Left renal pelvis (tissue), 4 donors: Measurements from ENCODE around the gene LYPD8. TPM values are rescaled to one million over a fixed set of nuclear protein-coding genes. Genes with fewer than 3 reads are reported as not detected.
A peak's percentile ranks its signal among the peaks of the same experiment; 100 is the strongest.

Source experiments
- DNase-seq, 4 donors: peaks; one replicate each; pipeline ENCODE4 v3.0.0-alpha.2; 2013; ENCODE audit warnings: low read depth in 4 of 4, low spot score in 3 of 4
- polyA plus RNA-seq, 4 donors: library from polyadenylated mRNA; unstranded; fragments of 120-200 nt; gene quantifications; one replicate each; pipeline ENCODE4 v1.2.1, GENCODE V29; 2013; ENCODE audit not compliant: insufficient read length in 4 of 4

Gene LYPD8
- polyA plus RNA-seq, 4 donors, result not detected

GRCh38 chr1:248759644-248760043 is 4.1 kb upstream of the LYPD8 start:
- DNase-seq, result no peak

DNA sequence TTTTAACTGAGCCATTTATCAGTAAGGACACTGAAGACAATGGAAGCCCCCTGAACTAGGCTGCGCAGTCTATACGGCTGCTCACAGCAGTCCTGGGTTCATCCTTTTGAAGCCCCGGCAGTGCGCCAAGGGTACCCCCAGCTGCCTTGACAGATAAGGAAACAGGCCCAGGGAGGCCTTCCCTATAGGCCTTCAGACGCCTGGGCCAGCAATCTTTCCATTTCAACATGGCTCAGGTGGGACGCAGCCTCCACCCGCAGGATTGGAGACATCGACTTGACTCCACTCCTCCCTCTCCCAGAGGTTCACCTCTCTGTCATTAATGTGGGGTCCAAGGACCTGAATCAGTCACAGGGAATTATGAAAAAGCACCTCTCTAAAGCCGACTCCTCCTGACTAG is 2.8 kb upstream of the LYPD8 start:
- DNase-seq, result no peak

- DNase-seq, result no peak
Observed at GRCh38 chr1:248757784-248758195, 2.2 kb upstream of the LYPD8 start.

GRCh38 chr1:248756636-248757035 is 1.1 kb upstream of the LYPD8 start:
- DNase-seq, result no peak

DNA sequence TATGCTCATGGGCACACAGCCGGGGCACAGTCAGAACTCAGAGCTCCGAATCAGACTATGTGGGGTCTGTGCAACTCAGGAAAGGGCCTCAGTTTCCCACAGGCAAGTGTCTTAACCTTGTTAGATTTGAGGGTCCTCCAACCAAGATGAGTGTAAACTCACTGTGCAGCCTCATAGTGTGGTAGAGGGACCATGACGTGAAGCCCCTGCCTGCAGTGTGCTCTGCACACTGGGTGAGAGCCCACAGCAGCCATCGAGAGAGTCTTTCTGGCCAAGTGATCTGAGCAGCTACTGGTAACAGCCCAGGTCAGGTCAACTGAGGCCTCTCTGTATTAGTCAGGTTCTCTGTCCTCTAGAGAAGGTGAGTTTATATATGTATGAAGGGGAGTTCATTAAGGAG is 592 bp upstream of the LYPD8 start:
- DNase-seq, result no peak

DNA sequence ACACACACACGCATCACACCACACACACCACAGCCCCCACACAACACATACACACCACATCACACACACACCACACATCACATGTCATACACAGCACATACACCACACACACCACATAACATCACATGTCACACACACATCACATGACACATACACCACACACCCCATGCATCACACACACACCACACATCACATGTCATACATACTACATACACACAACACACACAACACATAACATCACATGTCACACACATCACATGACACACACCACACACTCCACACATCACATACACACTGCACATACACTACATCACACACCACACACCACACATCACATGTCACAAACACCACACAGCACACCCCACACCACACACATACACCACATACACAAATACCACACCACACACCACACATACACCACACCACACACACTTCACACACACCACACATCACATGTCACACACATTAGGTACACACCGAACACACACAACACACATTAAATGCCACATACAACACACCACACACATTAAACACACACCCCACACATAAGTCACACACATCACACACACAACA is 1.8 kb downstream of the LYPD8 start:
- DNase-seq, result no peak

GRCh38 chr1:248753029-248753594 is 2.4 kb downstream of the LYPD8 start:
- DNase-seq, result no peak

DNA sequence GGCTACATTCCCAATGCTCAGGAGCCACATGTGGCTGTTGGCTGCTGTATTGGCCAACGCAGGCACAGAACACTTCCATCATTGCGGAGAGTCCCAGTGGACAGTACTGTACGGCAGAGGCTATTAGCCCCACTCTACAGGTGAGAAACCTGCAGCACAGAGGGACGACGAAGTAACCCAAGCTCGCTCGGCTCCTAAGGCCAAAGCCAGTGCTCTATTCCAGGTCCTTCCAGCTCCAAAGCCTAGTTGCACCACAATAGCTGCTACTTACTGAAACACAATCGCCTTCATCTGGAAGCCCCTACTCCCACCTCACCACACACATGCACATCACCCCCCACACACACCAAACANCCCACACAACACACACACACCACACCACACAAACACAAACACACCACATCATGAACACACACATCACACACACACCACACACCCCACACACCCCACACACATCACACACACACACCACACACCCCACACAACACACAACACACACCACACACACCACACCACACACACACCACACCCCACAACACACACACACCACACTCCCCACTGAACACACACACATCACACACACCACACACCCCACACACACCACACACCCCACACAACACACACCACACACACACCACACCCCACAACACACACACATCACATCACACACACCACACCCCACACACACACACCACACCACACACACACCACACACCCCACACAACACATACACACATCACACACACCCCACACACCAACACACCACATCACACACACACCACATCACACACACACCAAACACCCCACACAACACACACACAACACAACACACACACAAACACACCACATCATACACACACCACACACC is 3.2 kb downstream of the LYPD8 start:
- no peak for DNase-seq

- no peak for DNase-seq
Observed at GRCh38 chr1:248751635-248752034, 3.9 kb downstream of the LYPD8 start.

DNA sequence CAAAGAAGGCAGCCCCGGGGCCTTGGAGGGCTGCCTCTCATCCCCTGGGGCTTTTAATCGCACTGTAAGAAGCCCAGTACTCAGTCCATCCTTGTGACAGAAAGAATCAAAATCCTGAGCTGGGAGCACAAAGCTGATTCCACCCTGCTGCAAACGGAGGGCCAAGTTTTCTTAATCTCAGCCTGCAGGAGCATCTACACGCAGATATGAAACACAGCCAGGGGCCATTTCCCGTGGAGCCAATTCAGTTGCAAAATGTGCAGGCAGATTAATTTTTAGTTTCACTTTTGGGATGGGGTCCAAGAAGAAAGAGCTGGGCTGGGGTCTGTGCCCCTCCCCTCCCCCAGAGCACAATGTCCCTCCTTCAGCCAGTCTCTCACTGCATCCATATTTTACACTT is 4.4 kb downstream of the LYPD8 start:
- DNase-seq, result no peak

GRCh38 chr1:248750496-248750895 is 5.1 kb downstream of the LYPD8 start:
- peak in 1 of 4 donors; percentile 14 for DNase-seq

GRCh38 chr1:248748211-248748610 is 7.3 kb downstream of the LYPD8 start:
- DNase-seq, result no peak

DNA sequence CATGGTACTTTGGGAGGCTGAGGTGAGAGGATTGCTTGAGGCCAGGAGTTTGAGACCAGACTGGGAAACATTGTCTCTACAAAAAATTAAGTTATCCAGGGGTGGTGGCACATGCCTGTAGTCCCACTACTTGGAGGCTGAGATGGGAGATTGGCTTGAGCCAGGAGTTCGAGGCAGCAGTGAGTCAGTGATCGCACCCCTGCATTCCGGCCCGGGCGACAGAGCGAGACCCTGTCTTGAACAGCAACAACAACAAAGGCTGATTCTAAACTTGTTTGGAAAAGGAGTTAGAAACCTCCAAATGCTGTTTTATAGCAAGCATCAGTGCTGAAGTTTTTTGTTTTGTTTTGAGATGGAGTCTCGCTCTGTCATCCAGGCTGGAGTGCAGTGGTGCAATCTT is 14.7 kb downstream of the LYPD8 start:
- DNase-seq, result no peak

GRCh38 chr1:248739572-248740205 is 15.9 kb downstream of the LYPD8 start:
- DNase-seq, result no peak

DNA sequence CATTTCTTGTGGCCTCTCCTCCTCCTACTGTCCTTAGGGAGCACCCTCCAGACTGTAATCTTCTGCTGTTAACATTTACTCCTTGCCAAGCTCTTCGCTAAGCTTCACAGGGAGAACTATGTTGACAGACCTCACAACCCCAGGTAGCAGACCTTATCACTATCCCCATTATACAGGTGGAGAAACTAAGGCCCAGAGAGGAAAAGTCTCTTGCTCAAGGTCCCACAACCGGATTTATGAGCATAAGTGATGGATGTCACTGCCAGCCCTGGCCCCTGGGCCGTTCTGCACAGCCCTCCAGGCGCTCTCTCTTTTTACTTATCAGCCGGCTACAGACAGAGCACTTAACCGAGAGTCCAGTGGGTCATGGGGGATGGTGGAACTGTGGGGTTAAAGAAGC is 18.1 kb downstream of the LYPD8 start:
- no peak for DNase-seq

DNA sequence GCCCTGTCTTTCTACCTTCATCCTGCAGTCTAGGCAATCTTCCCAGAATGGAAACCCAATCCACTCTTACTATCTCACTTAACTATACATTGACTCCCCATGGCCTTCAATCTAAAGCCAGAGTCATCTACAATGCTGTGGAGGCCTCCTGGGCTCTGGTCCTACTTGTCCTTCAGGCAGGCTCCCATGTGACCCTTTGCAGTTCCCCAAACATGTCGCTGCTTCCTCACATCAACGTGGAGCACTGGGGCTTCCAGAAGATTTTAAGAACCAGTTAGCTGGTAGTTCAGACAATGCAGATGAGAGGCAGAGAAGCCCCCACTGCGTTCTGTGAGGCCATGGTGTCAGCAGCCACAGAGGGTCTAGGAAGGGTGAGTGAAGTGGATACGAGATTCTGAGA is 18.6 kb downstream of the LYPD8 start:
- DNase-seq, result no peak

- no peak for DNase-seq
Observed at GRCh38 chr1:248733566-248733965, 22.0 kb downstream of the LYPD8 start.

DNA sequence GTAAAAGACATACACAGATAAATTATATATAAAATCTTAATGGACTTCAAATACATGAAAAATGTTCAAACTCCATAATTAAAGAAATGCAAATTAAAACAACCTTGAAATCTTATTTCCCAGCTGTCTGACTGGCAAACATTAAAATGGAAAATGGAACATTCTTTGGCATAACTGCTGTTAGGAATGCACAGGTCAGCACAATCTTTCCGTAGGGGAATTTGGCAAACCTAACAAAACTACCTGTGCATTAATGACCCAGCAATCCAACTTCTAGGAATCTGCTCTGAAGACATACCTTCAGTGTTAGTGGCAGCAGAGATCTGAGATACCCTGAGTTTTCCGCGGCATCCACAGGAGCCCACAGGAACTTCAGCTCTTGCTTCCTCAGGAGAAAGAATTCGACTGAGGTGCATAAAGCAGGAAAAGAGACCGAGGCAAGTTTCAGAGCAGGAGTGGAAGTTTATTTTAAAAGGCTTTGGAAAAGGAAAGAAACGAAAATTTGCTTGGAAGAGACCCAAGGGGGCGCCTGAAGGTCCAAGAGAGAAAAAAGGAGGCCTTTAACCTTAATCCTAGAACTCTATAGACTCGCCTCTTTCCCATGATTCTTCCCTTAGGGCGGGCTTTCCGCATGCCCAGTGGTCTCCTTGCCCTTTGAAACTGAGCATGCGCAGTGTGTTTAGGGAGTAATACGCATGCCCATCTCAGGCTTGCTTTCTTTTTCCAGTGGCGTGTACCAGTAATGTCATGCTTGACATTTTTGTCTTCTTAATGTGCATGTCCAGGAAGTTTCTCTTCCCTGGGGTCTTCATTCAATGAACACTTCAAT is 24.8 kb downstream of the LYPD8 start:
- DNase-seq, result no peak

- no peak for DNase-seq
Observed at GRCh38 chr1:248714248-248714647, 41.3 kb downstream of the LYPD8 start.

- no peak for DNase-seq
Observed at GRCh38 chr1:248710305-248710900, 45.2 kb downstream of the LYPD8 start.
